H9 (cell line): ENCODE measurements around the gene VAV3. TPM values are rescaled to one million over a fixed set of nuclear protein-coding genes. Genes with fewer than 3 reads are reported as not detected.

Experiments used
- DNase-seq: peaks from one replicate; pipeline ENCODE4 v3.0.0-alpha.2; 2017
- H2AFZ ChIP-seq: one replicate; pipeline ENCODE4 v1.6.1; 2013; ENCODE audit warnings: mild to moderate bottlenecking, low read length, control low read depth, moderate library complexity
- H2AK5ac ChIP-seq: 2 replicates; pipeline ENCODE4 v1.6.1; 2013; ENCODE audit warnings: low read length, control low read depth, mixed read lengths; ENCODE audit not compliant: insufficient read length
- H2BK120ac ChIP-seq: one replicate; pipeline ENCODE4 v1.6.1; 2013; ENCODE audit warnings: low read depth, mild to moderate bottlenecking, low read length, control low read depth, inconsistent platforms; ENCODE audit not compliant: poor library complexity, severe bottlenecking
- H2BK12ac ChIP-seq: 2 replicates; pipeline ENCODE4 v1.6.1; 2013; ENCODE audit warnings: low read length, control low read depth, mixed read lengths, low read depth; ENCODE audit not compliant: insufficient read length
- H2BK15ac ChIP-seq: 2 replicates; pipeline ENCODE4 v1.6.1; 2013; ENCODE audit warnings: low read depth, low read length, control low read depth
- H2BK20ac ChIP-seq: one replicate; pipeline ENCODE4 v1.6.1; 2013; ENCODE audit warnings: low read depth, mild to moderate bottlenecking, low read length, control low read depth, inconsistent platforms; ENCODE audit not compliant: poor library complexity, severe bottlenecking
- H2BK5ac ChIP-seq: 2 replicates; pipeline ENCODE4 v1.6.1; 2013; ENCODE audit warnings: low read length, control low read depth, mixed read lengths; ENCODE audit not compliant: insufficient read length
- H3K14ac ChIP-seq: 2 replicates; pipeline ENCODE4 v1.6.1; 2013; ENCODE audit warnings: low read length, control low read depth; ENCODE audit not compliant: insufficient read depth
- H3K18ac ChIP-seq: 2 replicates; pipeline ENCODE4 v1.6.1; 2013; ENCODE audit warnings: low read depth, mild to moderate bottlenecking, mixed read lengths, low read length, control low read depth; ENCODE audit not compliant: insufficient read length
- H3K23ac ChIP-seq: 2 replicates; pipeline ENCODE4 v1.6.1; 2013; ENCODE audit warnings: low read length, control low read depth, mixed read lengths, low read depth; ENCODE audit not compliant: insufficient read length
- H3K23me2 ChIP-seq: 2 replicates; pipeline ENCODE4 v1.6.1; 2013; ENCODE audit warnings: low read depth, mild to moderate bottlenecking, mixed read lengths, low read length, control low read depth; ENCODE audit not compliant: insufficient read length, poor library complexity, severe bottlenecking
- H3K27ac ChIP-seq: 2 replicates; pipeline ENCODE4 v1.5.1; 2013; ENCODE audit warnings: low read length, control low read depth, mixed read lengths, low read depth; ENCODE audit not compliant: insufficient read length
- H3K27me3 ChIP-seq: 2 replicates; pipeline ENCODE4 v1.6.1; 2013; ENCODE audit warnings: low read length, control low read depth, inconsistent platforms; ENCODE audit not compliant: insufficient read depth
- H3K4ac ChIP-seq: 2 replicates; pipeline ENCODE4 v1.6.1; 2013; ENCODE audit warnings: low read depth, mild to moderate bottlenecking, control low read depth, inconsistent platforms, low read length, moderate library complexity
- H3K4me1 ChIP-seq: 2 replicates; pipeline ENCODE4 v1.6.1; 2013; ENCODE audit warnings: low read length, control low read depth, inconsistent platforms; ENCODE audit not compliant: insufficient read depth
- H3K4me2 ChIP-seq: 2 replicates; pipeline ENCODE4 v1.6.1; 2013; ENCODE audit warnings: low read length, control low read depth, mixed read lengths; ENCODE audit not compliant: insufficient read length, insufficient read depth
- H3K56ac ChIP-seq: 2 replicates; pipeline ENCODE4 v1.6.1; 2013; ENCODE audit warnings: low read depth, mild to moderate bottlenecking, mixed read lengths, low read length, control low read depth; ENCODE audit not compliant: insufficient read length
- H3K79me1 ChIP-seq: 2 replicates; pipeline ENCODE4 v1.6.1; 2013; ENCODE audit warnings: low read depth, mild to moderate bottlenecking, moderate library complexity, low read length, control low read depth, inconsistent platforms; ENCODE audit not compliant: insufficient read depth, poor library complexity, severe bottlenecking
- H3K79me2 ChIP-seq: 2 replicates; pipeline ENCODE4 v1.6.1; 2013; ENCODE audit warnings: low read length, control low read depth, inconsistent platforms; ENCODE audit not compliant: insufficient read depth
- H3K9ac ChIP-seq: 2 replicates; pipeline ENCODE4 v1.6.1; 2013; ENCODE audit warnings: low read length, control low read depth, mixed read lengths; ENCODE audit not compliant: insufficient read length; ENCODE audit errors: extremely low read depth
- H3K9me3 ChIP-seq: one replicate; pipeline ENCODE4 v1.6.1; 2013; ENCODE audit warnings: low read depth, low read length, inconsistent platforms; ENCODE audit not compliant: control insufficient read depth
- H3T11ph ChIP-seq: one replicate; pipeline ENCODE4 v1.6.1; 2013; ENCODE audit warnings: mild to moderate bottlenecking, low read length, control low read depth, inconsistent platforms
- H4K20me1 ChIP-seq: one replicate; pipeline ENCODE4 v1.6.1; 2013; ENCODE audit not compliant: control insufficient read depth, insufficient read length, insufficient read depth
- H4K5ac ChIP-seq: 2 replicates; pipeline ENCODE4 v1.6.1; 2013; ENCODE audit warnings: low read depth, mild to moderate bottlenecking, mixed read lengths, low read length, control low read depth; ENCODE audit not compliant: insufficient read length
- H4K8ac ChIP-seq: replicated peaks from 2 replicates; pipeline ENCODE4 v1.6.1; 2013; ENCODE audit warnings: low read length, control low read depth, mixed read lengths, low read depth; ENCODE audit not compliant: insufficient read length
- H4K91ac ChIP-seq: 2 replicates; pipeline ENCODE4 v1.6.1; 2013; ENCODE audit warnings: low read depth, mild to moderate bottlenecking, moderate library complexity, mixed read lengths, low read length, control low read depth; ENCODE audit not compliant: insufficient read length
- H3K27ac Mint-ChIP-seq, 3 experiments: 2 replicates in 2 of 3; 3 replicates in 1 of 3; pipeline ENCODE4 v1.8.0; 2020 to 2021; ENCODE audit warnings: mixed read lengths in 3 of 3, mild to moderate bottlenecking in 1 of 3, moderate library complexity in 1 of 3
- H3K27me3 Mint-ChIP-seq: 2 replicates; pipeline ENCODE4 v1.8.0; 2021; ENCODE audit warnings: low read depth, mild to moderate bottlenecking, moderate library complexity, mixed read lengths
- H3K36me3 Mint-ChIP-seq, 3 experiments: 2 replicates in 2 of 3; 3 replicates in 1 of 3; pipeline ENCODE4 v1.8.0; 2020 to 2021; ENCODE audit warnings: low read depth in 3 of 3, mixed read lengths in 3 of 3; ENCODE audit not compliant: insufficient read depth in 1 of 3
- H3K4me1 Mint-ChIP-seq, 2 experiments: 2 replicates each; pipeline ENCODE4 v1.8.0; 2020; ENCODE audit warnings: mixed read lengths in 2 of 2
- H3K4me3 Mint-ChIP-seq, 2 experiments: 2 replicates in 1 of 2; 3 replicates in 1 of 2; pipeline ENCODE4 v1.8.0; 2020 to 2021; ENCODE audit warnings: mild to moderate bottlenecking in 2 of 2, mixed read lengths in 2 of 2, moderate library complexity in 1 of 2
- H3K9me3 Mint-ChIP-seq, 2 experiments: 2 replicates in 1 of 2; 3 replicates in 1 of 2; pipeline ENCODE4 v1.8.0; 2020; ENCODE audit warnings: mild to moderate bottlenecking in 2 of 2, mixed read lengths in 2 of 2, moderate library complexity in 1 of 2
- CTCF ChIP-seq: fragments of 200-600 bp; sonication (generic); conservative IDR thresholded peaks from 3 replicates; pipeline ENCODE4 v1.8.0; 2021; ENCODE audit warnings: antibody characterized with exemption, mild to moderate bottlenecking
- WGBS: extraction: QIAGEN DNeasy Blood & Tissue Kit; methylation state at CpG from one replicate; pipeline ENCODE4 v1.1.7; 2013; ENCODE audit warnings: missing lambda C conversion rate, low lambda C conversion rate, mixed read lengths; ENCODE audit not compliant: insufficient read length; ENCODE audit errors: extremely low coverage; 5-methylcytosine and 5-hydroxymethylcytosine counted together
- total RNA-seq: library from RNA; stranded (reverse); gene quantifications from 2 replicates; pipeline ENCODE4 v1.2.1, GENCODE V29; 2021

The VAV3 gene
- total RNA-seq, 1 experiment from 2014 or later = 5.1 TPM

DNA sequence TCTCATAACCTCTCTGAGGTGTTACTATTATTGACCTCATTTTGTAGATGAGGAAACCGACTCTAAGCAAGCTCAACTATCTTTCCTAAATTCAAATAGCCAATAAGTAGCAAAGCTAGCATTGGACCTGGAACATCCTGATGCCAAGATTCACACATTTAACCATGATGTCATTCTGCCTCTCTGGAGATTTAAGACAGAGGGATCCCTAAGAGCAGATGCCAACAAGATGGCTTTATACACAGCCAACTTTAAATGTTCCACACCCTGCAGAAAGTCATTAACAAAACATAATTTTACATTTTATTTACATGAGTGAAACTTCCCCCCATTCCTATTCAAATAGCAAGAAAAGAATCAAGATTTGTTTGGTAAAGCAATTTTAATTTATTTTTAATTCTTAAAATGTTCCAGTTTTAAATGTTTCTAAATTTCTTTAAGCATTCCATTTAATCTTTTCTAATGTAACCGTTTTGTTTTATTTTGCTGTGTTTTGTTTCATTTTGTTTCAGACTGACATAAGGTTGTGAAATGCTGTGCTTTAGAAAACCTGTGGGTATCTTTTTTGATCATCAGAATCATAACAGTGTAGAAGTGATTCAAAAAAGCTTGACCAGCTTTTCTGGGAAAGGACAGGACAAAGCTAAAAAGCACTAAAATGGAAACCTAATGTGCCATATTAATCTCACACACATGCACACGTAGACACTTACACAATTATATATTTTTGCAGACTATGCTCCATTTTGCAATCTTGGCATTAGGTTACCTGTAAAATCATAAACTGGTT lies 7.6 kb upstream of the VAV3 start:
- Histone ChIP-seq H3K9me3 (no peaks in the 10 kb centered on the region), H3T11ph (no peak overlapping the region), H3K4me2 (no peak overlapping the region), H3K4me1 (no peaks in the 10 kb centered on the region), H3K18ac (no peak overlapping the region), H3K27ac (no peak overlapping the region), H2BK5ac (no peak overlapping the region), H3K23me2 (no peaks in the 10 kb centered on the region), H3K23ac (no peak overlapping the region), H2BK12ac (no peak overlapping the region), H2AFZ (no peak overlapping the region), H3K9ac (no peak overlapping the region), H2BK20ac (no peak overlapping the region), H2BK120ac (no peak overlapping the region), H3K4ac (no peak overlapping the region), H3K79me1 (no peaks in the 10 kb centered on the region), H4K5ac (no peak overlapping the region), H3K79me2 (no peaks in the 10 kb centered on the region), H3K27me3 (no peaks in the 10 kb centered on the region), H4K20me1 (no peaks in the 10 kb centered on the region), H4K91ac (no peak overlapping the region), H2BK15ac (no peak overlapping the region), H3K14ac (no peak overlapping the region), H2AK5ac (no peak overlapping the region), H3K56ac (no peak overlapping the region), H4K8ac (no peak overlapping the region)
- no CpG with 5 or more reads among the region's 3 CpGs for WGBS
- Mint-ChIP-seq H3K27ac (no peak overlapping the region), H3K36me3 (no peaks in the 10 kb centered on the region), H3K27me3 (no peaks in the 10 kb centered on the region), H3K4me1 (no peaks in the 10 kb centered on the region; a peak in 1 of 4 replicates), H3K9me3 (no peaks in the 10 kb centered on the region), H3K4me3 (no peak overlapping the region)
- no peak for DNase-seq
- TF ChIP-seq CTCF = no peak
